Small intestine (tissue), 7 donors: Measurements from ENCODE around the gene NUDT3. TPM values are rescaled to one million over a fixed set of nuclear protein-coding genes. Genes with fewer than 3 reads are reported as not detected.
"Not testable (repeated sequence)": the region's sequence is repeated elsewhere in the genome, so short reads cannot be mapped to it uniquely, and the experiment has no call there.

Source experiments
- DNase-seq, 2 donors: peaks; one replicate each; pipeline versions ENCODE4 v3.0.0 to v3.0.0-alpha.2; 2013
- FAIRE-seq: peaks from 2 replicates; lab custom pipeline; 2012; peaks lifted over from hg19 to GRCh38; lab: Jason Lieb, UNC
- H3K27ac ChIP-seq, 3 donors: one replicate each; pipeline ENCODE4 v1.5.1; 2013; ENCODE audit warnings: low read length in 2 of 3, mild to moderate bottlenecking in 2 of 3, control low read depth in 1 of 3, inconsistent platforms in 1 of 3, low read depth in 1 of 3, moderate library complexity in 1 of 3
- H3K27me3 ChIP-seq, 3 donors: one replicate each; pipeline ENCODE4 v1.6.1; 2013; ENCODE audit warnings: low read length in 3 of 3, inconsistent platforms in 1 of 3; ENCODE audit not compliant: control insufficient read depth in 3 of 3, insufficient read depth in 3 of 3
- H3K36me3 ChIP-seq, 3 donors: one replicate each; pipeline ENCODE4 v1.6.1; 2013; ENCODE audit warnings: low read length in 3 of 3, inconsistent platforms in 1 of 3, low read depth in 1 of 3, mild to moderate bottlenecking in 1 of 3, moderate library complexity in 1 of 3; ENCODE audit not compliant: control insufficient read depth in 3 of 3, insufficient read depth in 2 of 3
- H3K4me1 ChIP-seq, 3 donors: one replicate each; pipeline ENCODE4 v1.6.1; 2013; ENCODE audit warnings: low read length in 2 of 3, inconsistent platforms in 1 of 3, low read depth in 1 of 3, mild to moderate bottlenecking in 1 of 3, moderate library complexity in 1 of 3; ENCODE audit not compliant: control insufficient read depth in 3 of 3, insufficient read depth in 2 of 3
- H3K4me3 ChIP-seq, 3 donors: one replicate each; pipeline ENCODE4 v1.5.1; 2013; ENCODE audit warnings: low read length in 3 of 3, control low read depth in 1 of 3, inconsistent platforms in 1 of 3, low read depth in 1 of 3, mild to moderate bottlenecking in 1 of 3, moderate library complexity in 1 of 3
- H3K9me3 ChIP-seq, 2 donors: one replicate each; pipeline ENCODE4 v1.6.1; 2013; ENCODE audit warnings: low read depth in 1 of 2, low read length in 1 of 2; ENCODE audit not compliant: control insufficient read depth in 2 of 2, insufficient read depth in 1 of 2
- WGBS, 3 donors: extraction: QIAGEN DNeasy Blood & Tissue Kit; methylation state at CpG; one replicate each; pipeline ENCODE4 v1.1.7; 2013; 5-methylcytosine and 5-hydroxymethylcytosine counted together
- polyA plus RNA-seq, 4 donors: library from polyadenylated mRNA; stranded (reverse) in 3 of 4; unstranded in 1 of 4; fragments of 200-250 nt in 3 of 4; fragments of 120-200 nt in 1 of 4; gene quantifications; one replicate each; pipeline versions ENCODE4 v1.2.1 to v1.2.3, GENCODE V29; 2013
- donor health status: healthy with polysubstance abuse.
- donor health status: control.
- donor health status: control.
- donor health status: Bipolar disorder and iron deficiency.
- donor health status: healthy.

The NUDT3 gene
- polyA plus RNA-seq, 4 donors = 6.5 to 13.4 (median 9.2) TPM

GRCh38 chr6:34332251-34333198, 59.9 kb downstream of the NUDT3 start:
- peaks cover 0 to 2% (median 0%) of the 10 kb centered on the region in 3 donors for H3K4me1 ChIP-seq
- no peak overlapping the region for H3K4me3 ChIP-seq
- H3K27me3 ChIP-seq = no peaks in the 10 kb centered on the region
- FAIRE-seq (no peak), DNase-seq (no peak)
- no peak overlapping the region for H3K27ac ChIP-seq
- H3K9me3 ChIP-seq = no peaks in the 10 kb centered on the region
- 76 to 87% (median 84%) methylated on average over 6 of the region's 6 CpGs for WGBS, 3 donors
- peaks cover 0 to 12% (median 0%) of the 10 kb centered on the region in 3 donors for H3K36me3 ChIP-seq

GRCh38 chr6:34331371-34332050, 61.0 kb downstream of the NUDT3 start:
- no peak overlapping the region for H3K27ac ChIP-seq
- no peak for FAIRE-seq
- no peak for DNase-seq
- 63 to 81% (median 65%) methylated on average over 7 of the region's 7 CpGs for WGBS, 3 donors
- H3K36me3 ChIP-seq = peaks cover 0 to 17% (median 0%) of the 10 kb centered on the region in 3 donors
- no peak overlapping the region for H3K4me3 ChIP-seq
- H3K4me1 ChIP-seq = no peaks in the 10 kb centered on the region
- H3K27me3 ChIP-seq = no peaks in the 10 kb centered on the region
- no peaks in the 10 kb centered on the region for H3K9me3 ChIP-seq

- not testable (repeated sequence) for FAIRE-seq, H3K4me1 ChIP-seq, H3K27me3 ChIP-seq, H3K4me3 ChIP-seq, H3K9me3 ChIP-seq, H3K27ac ChIP-seq, DNase-seq
- 95 to 98% (median 97%) methylated on average over 2 of the region's 3 CpGs for WGBS, 3 donors
- H3K36me3 ChIP-seq = peaks cover 0 to 17% (median 0%) of the 10 kb centered on the region in 3 donors
Measured at GRCh38 chr6:34329814-34330213, 62.7 kb downstream of the NUDT3 start.

- DNase-seq (no peak), FAIRE-seq (no peak)
- 97 to 100% (median 98%) methylated on average over 3 of the region's 3 CpGs for WGBS, 3 donors
- no peak overlapping the region for H3K4me3 ChIP-seq
- H3K36me3 ChIP-seq = peaks cover 0 to 16% (median 0%) of the 10 kb centered on the region in 3 donors
- H3K27me3 ChIP-seq = no peaks in the 10 kb centered on the region
- H3K9me3 ChIP-seq = no peaks in the 10 kb centered on the region
- no peak overlapping the region for H3K27ac ChIP-seq
- H3K4me1 ChIP-seq = no peaks in the 10 kb centered on the region
Measured at GRCh38 chr6:34328969-34329368, 63.5 kb downstream of the NUDT3 start.

GRCh38 chr6:34327313-34328205, 64.9 kb downstream of the NUDT3 start:
- H3K36me3 ChIP-seq = peaks cover 0 to 15% (median 0%) of the 10 kb centered on the region in 3 donors
- WGBS, 3 donors = 82 to 89% (median 85%) methylated on average over 15 to 16 of the region's 16 CpGs
- H3K27me3 ChIP-seq, H3K27ac ChIP-seq, H3K9me3 ChIP-seq, FAIRE-seq, DNase-seq, H3K4me1 ChIP-seq, H3K4me3 ChIP-seq: not testable (repeated sequence)

GRCh38 chr6:34325633-34326032, 66.8 kb downstream of the NUDT3 start:
- FAIRE-seq (no peak), DNase-seq (no peak)
- Histone ChIP-seq H3K4me3 (no peak overlapping the region), H3K4me1 (no peaks in the 10 kb centered on the region), H3K36me3 (peaks cover 0 to 15% (median 0%) of the 10 kb centered on the region in 3 donors), H3K27me3 (no peaks in the 10 kb centered on the region), H3K9me3 (no peaks in the 10 kb centered on the region), H3K27ac (no peak overlapping the region)
- 92 to 95% (median 93%) methylated on average over 4 of the region's 4 CpGs for WGBS, 3 donors

- FAIRE-seq (no peak), DNase-seq (no peak)
- H3K27me3 ChIP-seq = no peaks in the 10 kb centered on the region
- no peaks in the 10 kb centered on the region for H3K9me3 ChIP-seq
- H3K27ac ChIP-seq = no peak overlapping the region
- H3K36me3 ChIP-seq = peaks cover 0 to 17% (median 0%) of the 10 kb centered on the region in 3 donors
- no peak overlapping the region for H3K4me3 ChIP-seq
- 77 to 93% (median 91%) methylated on average over 8 of the region's 8 CpGs for whole genome bisulfite sequencing, 3 donors
- H3K4me1 ChIP-seq = peaks cover 0 to 7% (median 0%) of the 10 kb centered on the region in 3 donors
Measured at GRCh38 chr6:34324738-34325444, 67.6 kb downstream of the NUDT3 start.
